ENCODE results near the gene GCGR.

GCGR gene

GRCh38 chr17:81832608-81833159 lies 28.7 kb downstream of the GCGR start (continued):
- TF ChIP-seq ZNF513 (tag by site-specific recombination; IDR thresholded peaks at IDR 0.05) (no peak; the same call in 1 of the 2 replicates), ZBTB6 (tag by site-specific recombination; IDR thresholded peaks at IDR 0.05) (no peak), ZFP3 (tag by site-specific recombination; IDR thresholded peaks at IDR 0.05; ENCODE audit: low read depth) (no peak), ZNF354C (tag by site-specific recombination; IDR thresholded peaks at IDR 0.05; ENCODE audit: borderline replicate concordance, low read depth) (no peak), ZSCAN23 (tag by site-specific recombination; IDR thresholded peaks at IDR 0.05) (no peak), MYNN (tag by site-specific recombination; IDR thresholded peaks at IDR 0.05; ENCODE audit: borderline replicate concordance) (no peak), ZNF280C (tag by site-specific recombination; IDR thresholded peaks at IDR 0.05) (no peak), ZNF184 (tag by site-specific recombination; IDR thresholded peaks at IDR 0.05) (no peak), ZNF529 (tag by site-specific recombination; IDR thresholded peaks at IDR 0.05; ENCODE audit: insufficient replicate concordance) (no peak), KLF10 (tag by site-specific recombination; IDR thresholded peaks at IDR 0.05) (peak; percentile 84; the same call in 1 of the 2 replicates), WT1 (tag by site-specific recombination; IDR thresholded peaks at IDR 0.05) (no peak; the same call in 1 of the 2 replicates), SP3 (tag by site-specific recombination; IDR thresholded peaks at IDR 0.05) (no peak; the same call in none of the 2 replicates), ZNF433 (tag by site-specific recombination; IDR thresholded peaks at IDR 0.05; ENCODE audit: low read depth) (no peak), ZNF707 (tag by site-specific recombination; IDR thresholded peaks at IDR 0.05) (no peak), ZNF302 (tag by site-specific recombination; IDR thresholded peaks at IDR 0.05; ENCODE audit: low read depth) (no peak), ZNF837 (tag by site-specific recombination; IDR thresholded peaks at IDR 0.05) (no peak), GLI2 (tag by site-specific recombination; IDR thresholded peaks at IDR 0.05; ENCODE audit: borderline replicate concordance, low read depth) (no peak), ZNF518A (tag by site-specific recombination; conservative IDR thresholded peaks at IDR 0.05; ENCODE audit: low read depth) (no peak), ZNF777 (tag by site-specific recombination; IDR thresholded peaks at IDR 0.05; ENCODE audit: borderline replicate concordance) (0 out of 2 replicates have a peak, but pooled peaks have one; percentile 42), ZNF169 (tag by site-specific recombination; IDR thresholded peaks at IDR 0.05) (no peak), ZSCAN16 (tag by site-specific recombination; IDR thresholded peaks at IDR 0.05) (no peak), ZBTB26 (tag by site-specific recombination; optimal IDR thresholded peaks at IDR 0.05) (peak; percentile 61), ZFHX2 (tag by site-specific recombination; conservative IDR thresholded peaks at IDR 0.05) (peak; percentile 86), OSR2 (tag by site-specific recombination; IDR thresholded peaks at IDR 0.05) (no peak), KLF16 (tag by site-specific recombination; IDR thresholded peaks at IDR 0.05) (no peak), ZNF155 (tag by site-specific recombination; IDR thresholded peaks at IDR 0.05) (no peak), HOXA7 (CRISPR knock-in tag; IDR thresholded peaks at IDR 0.05; ENCODE audit: borderline replicate concordance) (no peak), ZNF610 (tag by site-specific recombination; IDR thresholded peaks at IDR 0.05; ENCODE audit: borderline replicate concordance) (no peak), HOXD13 (CRISPR knock-in tag; IDR thresholded peaks at IDR 0.05; ENCODE audit: borderline replicate concordance) (no peak)
